ENCODE results near the gene C6orf163.

Gene C6orf163

GRCh38 chr6:87357479-87358196 is 13.0 kb downstream of the C6orf163 start:
- Histone ChIP-seq H3K9me3 (ENCODE audit: control insufficient read depth, insufficient read depth, low read length) (no peaks in the 10 kb centered on the region), H3K9ac (ENCODE audit: low read depth, low read length) (no peak overlapping the region), H3K4me3 (ENCODE audit: low read depth, low read length) (no peak overlapping the region), H3K4me1 (ENCODE audit: control insufficient read depth, insufficient read depth, low read length) (no peaks in the 10 kb centered on the region), H3K27me3 (ENCODE audit: control insufficient read depth, insufficient read depth, low read length) (no peaks in the 10 kb centered on the region), H3K36me3 (ENCODE audit: control insufficient read depth, insufficient read depth, low read length) (peaks cover 3% of the 10 kb centered on the region)

GRCh38 chr6:87364602-87365252 is 20.1 kb downstream of the C6orf163 start:
- Histone ChIP-seq H3K27me3 (ENCODE audit: control insufficient read depth, insufficient read depth, low read length) (no peaks in the 10 kb centered on the region), H3K9me3 (ENCODE audit: control insufficient read depth, insufficient read depth, low read length) (no peaks in the 10 kb centered on the region), H3K4me1 (ENCODE audit: control insufficient read depth, insufficient read depth, low read length) (no peaks in the 10 kb centered on the region), H3K9ac (ENCODE audit: low read depth, low read length) (no peak overlapping the region), H3K4me3 (ENCODE audit: low read depth, low read length) (no peak overlapping the region), H3K36me3 (ENCODE audit: control insufficient read depth, insufficient read depth, low read length) (peaks cover 2% of the 10 kb centered on the region)

GRCh38 chr6:87366072-87366827 is 21.6 kb downstream of the C6orf163 start:
- H3K4me3 ChIP-seq (ENCODE audit: low read depth, low read length) = no peak overlapping the region
- H3K4me1 ChIP-seq (ENCODE audit: control insufficient read depth, insufficient read depth, low read length) = no peaks in the 10 kb centered on the region
- no peaks in the 10 kb centered on the region for H3K36me3 ChIP-seq (ENCODE audit: control insufficient read depth, insufficient read depth, low read length)
- H3K27me3 ChIP-seq (ENCODE audit: control insufficient read depth, insufficient read depth, low read length) = no peaks in the 10 kb centered on the region
- H3K9me3 ChIP-seq (ENCODE audit: control insufficient read depth, insufficient read depth, low read length) = no peaks in the 10 kb centered on the region
- H3K9ac ChIP-seq (ENCODE audit: low read depth, low read length) = no peak overlapping the region

- no peak overlapping the region for H3K9ac ChIP-seq (ENCODE audit: low read depth, low read length)
- no peaks in the 10 kb centered on the region for H3K4me1 ChIP-seq (ENCODE audit: control insufficient read depth, insufficient read depth, low read length)
- H3K36me3 ChIP-seq (ENCODE audit: control insufficient read depth, insufficient read depth, low read length) = no peaks in the 10 kb centered on the region
- no peak overlapping the region for H3K4me3 ChIP-seq (ENCODE audit: low read depth, low read length)
- no peaks in the 10 kb centered on the region for H3K9me3 ChIP-seq (ENCODE audit: control insufficient read depth, insufficient read depth, low read length)
- H3K27me3 ChIP-seq (ENCODE audit: control insufficient read depth, insufficient read depth, low read length) = no peaks in the 10 kb centered on the region
Observed at GRCh38 chr6:87366899-87367298, 22.3 kb downstream of the C6orf163 start.

GRCh38 chr6:87373377-87373776 is 28.8 kb downstream of the C6orf163 start:
- no peak overlapping the region for H3K9ac ChIP-seq (ENCODE audit: low read depth, low read length)
- no peaks in the 10 kb centered on the region for H3K36me3 ChIP-seq (ENCODE audit: control insufficient read depth, insufficient read depth, low read length)
- H3K9me3 ChIP-seq (ENCODE audit: control insufficient read depth, insufficient read depth, low read length) = no peaks in the 10 kb centered on the region
- no peaks in the 10 kb centered on the region for H3K4me1 ChIP-seq (ENCODE audit: control insufficient read depth, insufficient read depth, low read length)
- H3K27me3 ChIP-seq (ENCODE audit: control insufficient read depth, insufficient read depth, low read length) = no peaks in the 10 kb centered on the region
- no peak overlapping the region for H3K4me3 ChIP-seq (ENCODE audit: low read depth, low read length)

- no peaks in the 10 kb centered on the region for H3K4me1 ChIP-seq (ENCODE audit: control insufficient read depth, insufficient read depth, low read length)
- no peaks in the 10 kb centered on the region for H3K9me3 ChIP-seq (ENCODE audit: control insufficient read depth, insufficient read depth, low read length)
- no peaks in the 10 kb centered on the region for H3K27me3 ChIP-seq (ENCODE audit: control insufficient read depth, insufficient read depth, low read length)
- H3K9ac ChIP-seq (ENCODE audit: low read depth, low read length) = no peak overlapping the region
- H3K4me3 ChIP-seq (ENCODE audit: low read depth, low read length) = no peak overlapping the region
- no peaks in the 10 kb centered on the region for H3K36me3 ChIP-seq (ENCODE audit: control insufficient read depth, insufficient read depth, low read length)
Observed at GRCh38 chr6:87375315-87375714, 30.7 kb downstream of the C6orf163 start.

- Histone ChIP-seq H3K36me3 (ENCODE audit: control insufficient read depth, insufficient read depth, low read length) (no peaks in the 10 kb centered on the region), H3K4me3 (ENCODE audit: low read depth, low read length) (no peak overlapping the region), H3K4me1 (ENCODE audit: control insufficient read depth, insufficient read depth, low read length) (no peaks in the 10 kb centered on the region), H3K9ac (ENCODE audit: low read depth, low read length) (no peak overlapping the region), H3K9me3 (ENCODE audit: control insufficient read depth, insufficient read depth, low read length) (no peaks in the 10 kb centered on the region), H3K27me3 (ENCODE audit: control insufficient read depth, insufficient read depth, low read length) (no peaks in the 10 kb centered on the region)
Observed at GRCh38 chr6:87376643-87377042, 32.0 kb downstream of the C6orf163 start.

- H3K4me3 ChIP-seq (ENCODE audit: low read depth, low read length) = no peak overlapping the region
Observed at GRCh38 chr6:87378947-87379346, 34.3 kb downstream of the C6orf163 start.

GRCh38 chr6:87382861-87383260 is 38.2 kb downstream of the C6orf163 start:
- H3K36me3 ChIP-seq (ENCODE audit: control insufficient read depth, insufficient read depth, low read length) = no peaks in the 10 kb centered on the region
- H3K4me3 ChIP-seq (ENCODE audit: low read depth, low read length) = no peak overlapping the region
- no peaks in the 10 kb centered on the region for H3K4me1 ChIP-seq (ENCODE audit: control insufficient read depth, insufficient read depth, low read length)
- H3K27me3 ChIP-seq (ENCODE audit: control insufficient read depth, insufficient read depth, low read length) = no peaks in the 10 kb centered on the region
- no peaks in the 10 kb centered on the region for H3K9me3 ChIP-seq (ENCODE audit: control insufficient read depth, insufficient read depth, low read length)
- H3K9ac ChIP-seq (ENCODE audit: low read depth, low read length) = no peak overlapping the region

More at GRCh38 chr6:87378947-87379346, 34.3 kb downstream of the C6orf163 start:
- Histone ChIP-seq H3K36me3 (ENCODE audit: control insufficient read depth, insufficient read depth, low read length) (no peaks in the 10 kb centered on the region), H3K27me3 (ENCODE audit: control insufficient read depth, insufficient read depth, low read length) (no peaks in the 10 kb centered on the region), H3K9ac (ENCODE audit: low read depth, low read length) (no peak overlapping the region), H3K4me1 (ENCODE audit: control insufficient read depth, insufficient read depth, low read length) (no peaks in the 10 kb centered on the region), H3K9me3 (ENCODE audit: control insufficient read depth, insufficient read depth, low read length) (no peaks in the 10 kb centered on the region)

GRCh38 chr6:87384038-87384437 is 39.4 kb downstream of the C6orf163 start:
- H3K36me3 ChIP-seq (ENCODE audit: control insufficient read depth, insufficient read depth, low read length) = no peaks in the 10 kb centered on the region
- no peaks in the 10 kb centered on the region for H3K9me3 ChIP-seq (ENCODE audit: control insufficient read depth, insufficient read depth, low read length)
- no peaks in the 10 kb centered on the region for H3K4me1 ChIP-seq (ENCODE audit: control insufficient read depth, insufficient read depth, low read length)
- H3K9ac ChIP-seq (ENCODE audit: low read depth, low read length) = no peak overlapping the region
- no peak overlapping the region for H3K4me3 ChIP-seq (ENCODE audit: low read depth, low read length)
- no peaks in the 10 kb centered on the region for H3K27me3 ChIP-seq (ENCODE audit: control insufficient read depth, insufficient read depth, low read length)

- no peaks in the 10 kb centered on the region for H3K27me3 ChIP-seq (ENCODE audit: control insufficient read depth, insufficient read depth, low read length)
- no peaks in the 10 kb centered on the region for H3K9me3 ChIP-seq (ENCODE audit: control insufficient read depth, insufficient read depth, low read length)
- H3K9ac ChIP-seq (ENCODE audit: low read depth, low read length) = no peak overlapping the region
- H3K36me3 ChIP-seq (ENCODE audit: control insufficient read depth, insufficient read depth, low read length) = no peaks in the 10 kb centered on the region
- H3K4me3 ChIP-seq (ENCODE audit: low read depth, low read length) = no peak overlapping the region
- no peaks in the 10 kb centered on the region for H3K4me1 ChIP-seq (ENCODE audit: control insufficient read depth, insufficient read depth, low read length)
Observed at GRCh38 chr6:87384449-87384848, 39.8 kb downstream of the C6orf163 start.

GRCh38 chr6:87391334-87391733 is 46.7 kb downstream of the C6orf163 start:
- no peaks in the 10 kb centered on the region for H3K9me3 ChIP-seq (ENCODE audit: control insufficient read depth, insufficient read depth, low read length)
- no peaks in the 10 kb centered on the region for H3K4me1 ChIP-seq (ENCODE audit: control insufficient read depth, insufficient read depth, low read length)
- H3K27me3 ChIP-seq (ENCODE audit: control insufficient read depth, insufficient read depth, low read length) = no peaks in the 10 kb centered on the region
- no peak overlapping the region for H3K4me3 ChIP-seq (ENCODE audit: low read depth, low read length)
- no peak overlapping the region for H3K9ac ChIP-seq (ENCODE audit: low read depth, low read length)
- H3K36me3 ChIP-seq (ENCODE audit: control insufficient read depth, insufficient read depth, low read length) = no peaks in the 10 kb centered on the region
